HFF-Myc (cell line): ENCODE data around the gene CDH12.

Experiments used
- DNase-seq: peaks from one replicate; pipeline ENCODE4 v3.0.0-alpha.2; 2011; ENCODE audit warnings: low read depth; ENCODE audit errors: extremely low read depth
- H3K4me3 ChIP-seq: replicated peaks from 2 replicates; pipeline ENCODE4 v1.5.1; 2011; ENCODE audit warnings: low read depth, mild to moderate bottlenecking, control low read depth, low read length
- CTCF ChIP-seq: IDR thresholded peaks from 2 replicates; pipeline ENCODE4 v1.5.1; 2012; ENCODE audit warnings: mild to moderate bottlenecking, low read depth, low read length, control low read depth; ENCODE audit errors: missing control alignments

CDH12 gene

GRCh38 chr5:22577006-22577405, 276.1 kb downstream of the CDH12 start:
- no peak for TF ChIP-seq CTCF
- H3K4me3 ChIP-seq: no peak overlapping the region
- no peak for DNase-seq

GRCh38 chr5:22572941-22573340, 280.2 kb downstream of the CDH12 start:
- no peak for DNase-seq
- no peak for TF ChIP-seq CTCF
- no peak overlapping the region for H3K4me3 ChIP-seq

GRCh38 chr5:22567983-22568382, 285.2 kb downstream of the CDH12 start:
- TF ChIP-seq CTCF: no peak
- DNase-seq: no peak
- H3K4me3 ChIP-seq: no peak overlapping the region

- no peak overlapping the region for H3K4me3 ChIP-seq
- TF ChIP-seq CTCF: no peak
- no peak for DNase-seq
Observed at GRCh38 chr5:22560147-22560546, 293.0 kb downstream of the CDH12 start.

GRCh38 chr5:22557251-22557650, 295.9 kb downstream of the CDH12 start:
- TF ChIP-seq CTCF: no peak
- DNase-seq: no peak
- no peak overlapping the region for H3K4me3 ChIP-seq

GRCh38 chr5:22554475-22554874, 298.7 kb downstream of the CDH12 start:
- DNase-seq: no peak
- no peak for TF ChIP-seq CTCF
- H3K4me3 ChIP-seq: no peak overlapping the region

GRCh38 chr5:22549876-22550671, 303.1 kb downstream of the CDH12 start:
- no peak for TF ChIP-seq CTCF
- DNase-seq: no peak
- H3K4me3 ChIP-seq: no peak overlapping the region
